ENCODE measurements around the gene ARPP21.

- TF ChIP-seq CTCF (IDR thresholded peaks at IDR 0.05) (no peak), ZFX (IDR thresholded peaks at IDR 0.05; ENCODE audit: borderline replicate concordance) (no peak)
Measured at GRCh38 chr3:35624698-35625097, 14.6 kb upstream of the ARPP21 start.
